OCI-LY1 (cell line): Measurements from ENCODE around the gene CCZ1.

Source experiments
- CTCF ChIP-seq: fragments of 200-600 bp; sonication (generic), shearing (Covaris generic); IDR thresholded peaks from 2 replicates; pipeline ENCODE4 v1.5.1; 2017; ENCODE audit warnings: mild to moderate bottlenecking, antibody characterized with exemption, low read length, moderate library complexity, mixed read lengths
- EZH2 ChIP-seq: fragments of 200-600 bp; sonication (generic), shearing (Covaris generic); IDR thresholded peaks from 2 replicates; pipeline ENCODE4 v1.8.0; 2017; ENCODE audit warnings: borderline replicate concordance, mixed run types, mild to moderate bottlenecking, antibody characterized with exemption, low read length, moderate library complexity, mixed read lengths

DNA sequence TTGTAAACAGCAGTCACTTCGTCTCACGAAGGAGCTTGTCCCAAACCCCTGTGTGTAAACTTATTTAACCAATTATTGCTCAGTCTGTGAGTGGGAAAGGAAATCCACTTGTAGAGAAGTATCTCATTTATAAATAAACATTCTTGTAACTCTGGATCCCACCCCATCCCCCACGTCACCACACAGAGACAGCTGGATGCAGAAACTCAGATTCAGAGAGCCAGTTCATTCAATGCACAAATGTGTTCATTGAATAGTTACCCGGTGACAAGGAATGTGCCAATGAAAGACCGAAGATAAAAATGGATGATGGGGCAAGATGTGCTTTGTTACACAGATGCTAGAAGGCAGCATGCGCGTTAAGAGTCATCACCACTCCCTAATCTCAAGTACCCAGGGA is 26.2 kb upstream of the CCZ1 start:
- TF ChIP-seq CTCF (no peak), EZH2 (no peak)
